Mesenteric fat pad (tissue), 1 donor: ENCODE measurements around the gene SHISA3. TPM values are rescaled to one million over a fixed set of nuclear protein-coding genes. Genes with fewer than 3 reads are reported as not detected.
"Not testable (repeated sequence)": the region's sequence is repeated elsewhere in the genome, so short reads cannot be mapped to it uniquely, and the experiment has no call there.

ENCODE experiments used
- DNase-seq: peaks from one replicate; pipeline ENCODE4 v3.0.0-alpha.2; 2020; ENCODE audit warnings: low spot score
- long read RNA-seq: library from polyadenylated mRNA; unstranded; transcript quantifications from one replicate; pipeline ENCODE4 v2.0.0, GENCODE V29; 2020
- total RNA-seq: library from RNA; stranded (reverse); fragmentation: NEBNext Ultra II Directional; extraction: Animal tissue kit (Norgen Biotek cat#: 25700); gene quantifications from one replicate; pipeline ENCODE4 v1.2.1, GENCODE V29; 2021
- donor health status: DM: yes; HTN: yes; CAD: no.

The SHISA3 gene
- total RNA-seq, result 0.48 TPM
- long read RNA-seq, result 0 reads

DNA sequence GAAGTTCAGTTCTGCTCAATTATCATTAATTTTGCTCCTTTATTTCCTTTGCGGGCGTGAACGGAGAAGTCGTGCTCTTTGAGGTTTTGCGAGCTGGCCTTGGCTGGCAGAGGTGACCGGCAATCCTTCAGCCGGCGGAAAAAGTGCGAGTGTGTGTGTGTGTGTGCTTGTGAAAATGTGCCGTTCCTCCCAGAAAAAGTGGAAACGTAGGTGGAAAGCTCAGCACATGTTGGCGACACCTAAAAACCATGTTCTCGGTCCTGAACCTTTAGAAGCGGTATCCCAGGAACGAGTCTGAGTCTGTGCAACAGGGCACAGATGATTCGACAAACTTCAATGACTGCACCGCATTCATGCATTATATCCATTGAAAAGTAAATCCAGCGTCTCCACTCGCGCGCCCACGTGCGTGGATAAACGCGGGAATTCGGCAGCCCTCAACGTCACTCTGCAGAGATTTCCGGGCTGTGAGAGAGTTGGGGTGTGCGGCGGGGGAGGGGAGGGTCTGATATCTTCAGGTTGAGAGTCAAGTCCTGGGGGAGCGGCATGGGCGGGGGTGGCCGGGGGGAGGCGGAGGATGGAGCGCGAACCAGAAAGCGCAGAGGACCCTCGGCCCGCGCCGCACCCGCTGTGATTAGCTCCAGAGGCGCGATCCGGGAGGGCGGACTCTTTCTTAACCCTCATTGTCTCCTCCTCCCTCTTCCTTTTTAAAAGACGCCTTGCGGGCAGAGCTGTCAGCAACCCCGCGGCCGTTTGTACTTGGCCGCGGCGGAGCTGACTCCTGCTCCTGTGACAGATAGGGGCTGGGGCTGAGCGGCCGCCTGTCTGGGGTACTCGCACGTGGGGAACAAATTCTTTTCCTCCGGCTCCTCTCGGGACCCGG is at the start of gene SHISA3:
SHISA3 (plus strand) TSS at position 737 of the 883 bp plus-strand sequence. CDS start 569 bp downstream, outside the sequence.
- DNase-seq, result no peak

- no peak for DNase-seq
These were observed 49.0 kb upstream of the SHISA3 start for GRCh38 chr4:42348247-42348646.

GRCh38 chr4:42348692-42349091 is 48.6 kb upstream of the SHISA3 start:
- DNase-seq, result no peak

DNA sequence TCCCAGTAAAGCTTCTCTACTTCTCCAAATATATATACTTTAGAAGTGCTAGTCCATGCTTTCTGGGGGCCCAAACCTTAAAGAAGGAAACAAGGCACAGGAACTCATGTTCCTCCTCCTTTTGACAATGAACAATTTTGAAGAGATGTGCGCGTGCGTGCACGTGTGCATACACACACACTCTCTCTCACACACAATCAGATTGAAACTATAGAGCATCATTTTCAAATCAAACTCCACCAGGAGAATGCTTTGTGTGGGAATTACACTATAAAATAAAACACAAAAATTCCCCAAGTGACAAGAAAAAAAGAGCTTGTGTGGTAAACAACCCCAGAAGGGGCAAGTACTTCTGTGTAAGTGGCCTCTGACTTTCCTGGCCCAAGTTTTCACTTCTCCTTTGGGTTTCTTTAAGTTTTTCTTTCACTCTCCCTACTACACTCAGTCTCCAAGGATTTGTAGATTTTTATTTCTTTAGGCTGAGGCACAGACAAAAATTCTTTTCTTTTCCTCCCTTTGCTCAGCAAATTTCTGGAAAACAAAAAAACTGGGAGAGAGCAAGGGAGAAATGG is 46.6 kb upstream of the SHISA3 start:
- DNase-seq, result no peak

DNA sequence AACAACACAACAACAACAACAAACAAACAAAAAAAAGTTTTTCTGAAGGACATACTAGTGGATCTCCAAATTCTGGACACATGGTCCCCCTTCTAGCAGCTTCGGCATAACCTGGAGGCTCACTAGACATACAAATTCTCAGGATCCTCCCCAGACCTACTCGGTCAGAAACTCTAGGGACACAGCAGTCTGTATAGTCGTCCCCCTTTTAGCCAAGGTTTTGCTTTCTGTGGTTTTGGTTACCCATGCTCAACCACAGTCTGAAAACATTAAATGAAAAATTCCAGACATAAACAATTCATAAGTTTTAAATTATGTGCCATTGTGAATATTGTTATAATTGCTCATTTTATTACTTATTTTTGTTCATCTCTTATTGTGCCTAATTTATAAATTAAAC is 45.2 kb upstream of the SHISA3 start:
- DNase-seq, result no peak

DNA sequence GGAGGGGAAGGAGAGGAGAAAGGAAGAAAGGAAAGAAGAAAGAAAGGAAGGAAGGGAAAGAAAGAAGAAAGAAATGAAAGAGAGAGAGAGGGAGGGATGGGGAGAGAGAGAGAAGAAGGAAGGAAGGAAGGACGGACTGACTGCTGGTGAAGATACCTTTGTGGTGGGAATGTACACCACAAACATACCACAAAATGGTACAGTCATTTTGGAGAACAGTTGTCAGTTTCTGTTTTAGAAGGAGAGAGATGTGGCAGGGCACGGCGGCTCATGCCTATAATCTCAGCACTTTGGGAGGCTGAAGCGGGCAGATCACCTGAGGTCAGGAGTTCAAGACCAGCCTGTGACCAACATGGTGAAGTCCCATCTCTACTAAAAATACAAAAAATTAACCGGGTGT is 40.0 kb upstream of the SHISA3 start:
- DNase-seq, result no peak

DNA sequence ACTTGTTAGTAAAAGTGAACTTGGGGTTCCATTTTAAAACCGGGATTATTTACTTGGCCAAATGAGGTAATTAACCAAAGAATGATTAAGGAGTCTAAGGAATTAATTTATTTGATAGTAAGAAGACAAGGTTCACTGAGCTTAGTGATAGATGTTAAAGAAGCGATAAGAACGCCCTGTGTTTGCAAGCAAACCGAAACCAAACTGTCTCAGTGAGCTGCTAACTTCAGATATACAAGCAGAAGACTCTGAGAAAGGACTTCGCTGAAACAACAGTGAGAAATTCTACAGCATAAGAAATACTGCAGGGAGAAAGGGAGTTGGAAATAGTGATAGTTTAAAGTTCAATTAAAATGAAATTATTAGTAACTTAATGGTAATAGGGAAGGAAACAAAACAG is 37.6 kb upstream of the SHISA3 start:
- no peak for DNase-seq

- DNase-seq, result no peak
These were observed 37.0 kb upstream of the SHISA3 start for GRCh38 chr4:42360256-42360669.

DNA sequence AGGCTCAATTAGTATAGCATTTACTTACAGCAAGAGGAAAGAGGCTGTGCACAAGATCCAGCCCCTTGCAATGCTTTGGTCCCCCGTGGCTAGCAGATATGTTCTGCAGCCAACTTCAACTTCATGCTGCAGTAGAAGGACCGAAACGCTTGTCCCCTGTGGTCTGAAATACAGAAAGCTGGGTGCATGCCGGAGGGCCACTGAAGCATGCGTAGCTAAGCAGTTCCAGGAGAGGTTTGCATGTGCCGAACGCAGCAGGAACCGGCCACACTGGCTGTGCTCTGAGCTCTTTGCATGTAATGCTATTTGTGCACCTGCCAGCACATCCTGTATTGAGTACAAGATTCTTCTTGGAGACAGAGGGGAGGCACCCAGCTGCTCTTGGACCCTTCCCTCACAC is 35.8 kb upstream of the SHISA3 start:
- no peak for DNase-seq

GRCh38 chr4:42362591-42362990 is 34.7 kb upstream of the SHISA3 start:
- DNase-seq, result no peak

DNA sequence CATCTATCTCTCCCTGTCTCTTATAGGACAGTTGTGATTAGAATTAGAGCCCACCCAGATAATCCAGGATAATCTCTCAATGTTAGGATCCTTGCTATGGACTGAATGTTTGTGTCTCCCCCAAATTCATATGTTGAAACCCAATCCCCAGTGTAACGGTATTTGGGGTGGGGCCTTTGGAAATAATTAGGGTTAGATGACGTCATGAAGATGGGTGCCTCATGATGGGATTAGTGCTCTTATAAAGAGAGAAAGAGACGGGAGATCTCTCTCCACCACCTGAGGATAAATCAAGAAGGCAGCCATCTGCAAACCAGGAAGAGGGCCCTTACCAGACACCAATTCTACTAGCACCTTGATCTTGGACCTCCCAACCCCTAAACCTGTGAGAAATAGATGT is 33.7 kb upstream of the SHISA3 start:
- no peak for DNase-seq

- no peak for DNase-seq
These were observed 32.8 kb upstream of the SHISA3 start for GRCh38 chr4:42364266-42365053.

DNA sequence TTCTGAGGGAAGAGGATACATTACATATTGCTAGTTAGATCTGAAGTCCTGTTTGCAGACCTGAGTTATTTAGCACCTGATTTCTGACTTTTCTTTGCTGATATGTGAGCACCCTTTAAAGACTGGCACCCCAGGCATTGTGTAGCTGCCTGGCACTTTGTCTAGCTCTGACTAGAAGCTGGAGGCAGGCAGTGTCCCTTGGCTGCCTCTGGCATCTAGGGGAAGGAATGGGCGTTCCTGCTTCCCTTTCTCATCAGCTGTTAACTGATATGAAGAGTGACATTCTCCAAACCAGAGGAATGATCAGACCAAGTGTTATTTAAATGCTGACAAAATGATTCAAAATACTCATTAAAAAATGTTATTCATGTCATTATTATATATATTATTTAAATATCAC is 30.3 kb upstream of the SHISA3 start:
- no peak for DNase-seq

DNA sequence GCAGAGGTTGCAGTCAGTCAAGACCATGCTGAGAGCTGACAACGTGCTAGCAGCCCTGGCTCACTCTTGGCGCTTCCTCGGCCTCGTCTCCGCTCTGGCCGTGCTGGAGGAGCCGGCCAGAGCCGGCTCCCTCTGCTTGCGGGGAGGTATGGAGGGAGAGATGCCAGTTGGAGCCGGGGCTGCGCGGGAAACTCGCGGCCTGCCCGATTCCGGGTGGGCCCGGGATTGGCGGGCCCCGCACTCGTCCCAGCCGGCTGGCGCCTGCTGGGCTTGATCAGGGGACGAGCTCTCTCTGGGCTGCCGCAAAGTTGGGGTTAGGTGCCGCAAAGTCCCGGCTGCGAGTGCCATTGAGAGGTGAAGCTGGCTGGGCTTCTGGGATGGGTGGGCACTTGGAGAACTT is 27.8 kb upstream of the SHISA3 start:
- DNase-seq, result no peak

- DNase-seq, result no peak
These were observed 25.7 kb upstream of the SHISA3 start for GRCh38 chr4:42371305-42372252.

DNA sequence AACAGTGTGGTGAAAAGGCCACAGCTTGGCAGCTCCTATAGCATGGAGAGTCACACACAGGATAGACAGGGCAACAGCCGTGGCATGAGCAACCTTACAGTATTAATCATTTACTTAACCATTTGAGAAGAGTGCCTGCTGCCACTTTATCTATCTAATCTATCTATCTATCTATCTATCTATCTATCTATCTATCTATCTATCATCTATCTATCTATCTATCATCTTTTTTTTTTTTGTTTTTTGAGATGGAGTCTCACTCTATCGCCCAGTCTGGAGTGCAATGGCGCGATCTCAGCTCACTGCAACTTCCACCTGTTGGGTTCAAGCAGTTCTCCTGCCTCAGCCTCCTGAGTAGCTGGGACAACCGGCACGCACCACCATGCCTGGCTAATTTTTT is 25.0 kb upstream of the SHISA3 start:
- not testable (repeated sequence) for DNase-seq

DNA sequence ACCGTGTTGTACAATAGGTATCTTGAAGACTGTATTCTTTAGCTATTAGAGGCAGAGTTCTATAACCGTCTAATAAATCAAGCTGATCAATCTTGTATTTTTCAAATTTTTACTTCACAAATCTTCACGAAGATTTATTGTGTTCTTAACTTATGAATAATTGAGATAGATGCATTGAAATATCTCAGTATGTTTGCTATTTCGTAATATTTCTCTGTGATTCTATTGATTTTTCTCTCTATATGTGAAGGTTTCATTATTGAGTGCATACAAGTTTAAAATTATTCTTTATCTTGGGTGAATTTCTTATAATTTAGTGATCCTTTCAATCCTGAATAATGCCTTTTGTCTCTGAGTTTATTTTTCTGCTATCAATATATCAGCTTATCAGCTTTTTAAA is 19.8 kb upstream of the SHISA3 start:
- no peak for DNase-seq

DNA sequence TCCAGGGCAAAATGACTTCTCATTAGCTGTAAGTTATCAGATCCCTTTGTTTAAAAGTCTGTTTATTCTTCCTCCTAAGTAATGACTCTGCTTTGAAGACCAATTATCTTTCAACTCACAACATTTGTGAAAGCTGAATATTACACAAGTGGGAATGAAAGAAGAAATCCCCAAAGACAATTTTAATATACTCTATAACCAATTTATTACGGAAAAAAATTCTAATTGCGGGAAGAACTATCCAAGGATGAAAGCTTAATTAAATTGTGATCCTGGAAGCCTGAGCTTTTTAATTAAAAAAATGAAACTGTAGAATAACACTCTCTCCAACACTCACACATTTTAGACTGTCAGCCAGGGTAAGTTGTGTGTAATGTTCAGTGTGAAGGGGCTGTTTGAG is 15.6 kb upstream of the SHISA3 start:
- DNase-seq, result no peak

- DNase-seq, result no peak
These were observed 11.8 kb upstream of the SHISA3 start for GRCh38 chr4:42385516-42385915.

GRCh38 chr4:42390622-42391354 is 6.5 kb upstream of the SHISA3 start:
- DNase-seq, result no peak
